ENCODE data around the gene PTPN4.

The PTPN4 gene

GRCh38 chr2:119853777-119854399, 94.2 kb downstream of the PTPN4 start:
- DNase-seq (ENCODE audit: low spot score) = no peak

- no peak for DNase-seq (ENCODE audit: low spot score)
These were observed 96.8 kb downstream of the PTPN4 start for GRCh38 chr2:119856469-119856901.

GRCh38 chr2:119857742-119858141, 98.0 kb downstream of the PTPN4 start:
- no peak for DNase-seq (ENCODE audit: low spot score)

GRCh38 chr2:119859528-119859927, 99.8 kb downstream of the PTPN4 start:
- no peak for DNase-seq (ENCODE audit: low spot score)

- DNase-seq (ENCODE audit: low spot score) = no peak
These were observed 101.2 kb downstream of the PTPN4 start for GRCh38 chr2:119860924-119861323.

- no peak for DNase-seq (ENCODE audit: low spot score)
These were observed 102.6 kb downstream of the PTPN4 start for GRCh38 chr2:119862127-119862889.

- no peak for DNase-seq (ENCODE audit: low spot score)
These were observed 104.6 kb downstream of the PTPN4 start for GRCh38 chr2:119864318-119864717.

GRCh38 chr2:119871725-119872124, 112.0 kb downstream of the PTPN4 start:
- DNase-seq (ENCODE audit: low spot score) = no peak

GRCh38 chr2:119873350-119874315, 113.9 kb downstream of the PTPN4 start:
- DNase-seq (ENCODE audit: low spot score) = no peak

GRCh38 chr2:119879502-119879901, 119.8 kb downstream of the PTPN4 start:
- no peak for DNase-seq (ENCODE audit: low spot score)

- DNase-seq (ENCODE audit: low spot score) = no peak
These were observed 129.0 kb downstream of the PTPN4 start for GRCh38 chr2:119888680-119889079.

GRCh38 chr2:119897736-119898395, 138.1 kb downstream of the PTPN4 start:
- no peak for DNase-seq (ENCODE audit: low spot score)

- no peak for DNase-seq (ENCODE audit: low spot score)
These were observed 141.3 kb downstream of the PTPN4 start for GRCh38 chr2:119901013-119901412.

GRCh38 chr2:119910566-119910965, 150.8 kb downstream of the PTPN4 start:
- DNase-seq (ENCODE audit: low spot score) = no peak

GRCh38 chr2:119914266-119914665, 154.5 kb downstream of the PTPN4 start:
- DNase-seq (ENCODE audit: low spot score) = no peak

GRCh38 chr2:119921825-119922224, 162.1 kb downstream of the PTPN4 start:
- no peak for DNase-seq (ENCODE audit: low spot score)

GRCh38 chr2:119922699-119923098, 163.0 kb downstream of the PTPN4 start:
- DNase-seq (ENCODE audit: low spot score) = no peak

GRCh38 chr2:119929537-119929936, 169.8 kb downstream of the PTPN4 start:
- DNase-seq (ENCODE audit: low spot score) = no peak

GRCh38 chr2:119932809-119933208, 173.1 kb downstream of the PTPN4 start:
- no peak for DNase-seq (ENCODE audit: low spot score)

- no peak for DNase-seq (ENCODE audit: low spot score)
These were observed 174.6 kb downstream of the PTPN4 start for GRCh38 chr2:119934319-119934718.

GRCh38 chr2:119937680-119938079, 178.0 kb downstream of the PTPN4 start:
- DNase-seq (ENCODE audit: low spot score) = no peak

- DNase-seq (ENCODE audit: low spot score) = no peak
These were observed 180.2 kb downstream of the PTPN4 start for GRCh38 chr2:119939915-119940314.

Data from pons (tissue), 1 donor.